ENCODE data around the gene TMEM101.
"Not testable (repeated sequence)": the region's sequence is repeated elsewhere in the genome, so short reads cannot be mapped to it uniquely, and the experiment has no call there.

The TMEM101 gene

DNA sequence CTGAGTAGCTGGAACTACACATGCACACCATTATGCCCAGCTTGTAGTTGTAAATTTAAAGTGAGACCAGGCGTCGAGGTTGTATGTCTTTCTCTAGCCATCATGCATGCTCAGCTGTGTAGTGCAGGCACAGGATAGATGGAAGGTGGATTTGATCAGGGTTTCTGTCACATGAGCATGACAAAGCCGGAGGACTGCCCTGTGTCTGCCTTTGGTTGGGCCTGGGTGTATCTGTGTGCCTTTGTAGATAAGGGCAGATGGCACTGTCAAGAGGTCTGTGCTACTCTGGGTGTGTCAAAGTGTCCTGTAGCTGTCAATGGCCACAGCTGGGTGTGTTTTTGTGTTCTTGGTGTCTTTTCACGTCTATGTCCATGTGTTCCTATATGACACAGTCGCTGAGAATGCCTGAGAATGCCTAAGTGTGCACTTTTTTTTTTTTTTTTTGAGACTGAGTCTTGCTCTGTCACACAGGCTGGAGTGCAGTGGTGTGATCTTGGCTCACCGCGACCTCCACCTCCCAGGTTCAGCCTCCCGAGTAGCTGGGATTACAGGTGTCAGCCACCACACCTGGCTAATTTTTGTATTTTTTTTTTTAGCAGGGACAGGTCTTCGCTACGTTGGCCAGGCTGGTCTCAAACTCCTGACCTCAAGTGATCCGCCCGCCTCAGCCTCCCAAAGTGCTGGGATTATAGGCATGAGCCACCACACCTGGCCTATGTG, 14.5 kb downstream of the TMEM101 start:
- DNase-seq, result peak; percentile 97

DNA sequence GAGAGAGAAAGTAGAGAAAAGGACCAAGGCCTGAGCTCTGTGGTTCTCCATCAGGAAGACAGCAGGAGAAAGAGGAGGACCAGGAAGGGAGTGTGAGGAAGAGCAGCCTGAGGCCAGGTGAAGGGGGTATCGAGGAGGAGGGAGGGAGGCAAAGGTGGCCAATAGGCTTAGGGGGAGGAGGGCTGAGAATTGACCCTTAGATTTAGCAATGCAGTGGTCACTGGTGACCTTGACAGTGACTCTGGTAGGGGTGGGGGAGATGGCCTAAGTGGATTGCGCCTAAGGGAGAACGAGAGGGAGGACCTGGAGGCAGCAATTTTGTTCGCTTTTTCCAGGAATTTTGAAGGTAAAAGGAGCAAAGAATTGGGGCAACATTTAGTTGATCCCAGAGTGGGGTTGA, 15.7 kb downstream of the TMEM101 start:
- DNase-seq, result no peak

DNA sequence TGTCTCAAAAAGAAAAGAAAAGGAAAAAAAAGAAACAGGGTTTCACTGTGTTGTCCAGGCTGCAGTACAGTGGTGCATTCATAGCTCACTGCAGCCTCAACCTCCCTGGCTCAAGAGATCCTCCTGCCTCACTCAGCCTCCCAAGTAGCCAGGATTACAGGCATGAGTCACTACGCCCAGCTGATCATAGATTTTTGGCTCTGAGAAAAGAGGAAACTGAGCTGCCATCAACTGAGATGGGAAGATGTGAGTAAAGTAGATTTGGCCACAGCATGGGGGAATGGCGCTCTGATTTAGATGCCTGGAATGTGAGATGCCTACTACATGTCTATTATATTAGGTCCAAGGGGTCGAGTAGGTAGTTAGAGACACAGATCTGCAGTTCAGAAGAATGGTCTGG, 16.2 kb downstream of the TMEM101 start:
- DNase-seq, result no peak

DNA sequence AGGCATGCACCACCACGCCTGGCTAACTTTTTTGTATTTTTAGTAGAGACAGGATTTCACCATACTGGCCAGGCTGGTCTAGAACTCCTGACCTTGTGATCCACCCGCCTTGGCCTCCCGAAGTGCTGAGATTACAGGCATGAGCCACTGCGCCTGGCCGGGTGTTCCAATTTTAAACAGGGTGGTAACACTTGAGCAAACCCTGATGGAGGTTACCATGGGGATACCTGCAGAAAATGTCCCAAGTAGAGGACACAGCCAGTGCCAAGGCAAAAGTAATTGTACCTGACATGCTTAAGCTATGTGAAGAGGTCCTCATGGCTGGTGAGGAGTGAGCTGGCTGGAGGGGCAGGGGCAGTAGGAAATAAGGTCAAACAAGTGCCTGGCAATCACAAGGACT, 17.6 kb downstream of the TMEM101 start:
- DNase-seq, result not testable (repeated sequence)

DNA sequence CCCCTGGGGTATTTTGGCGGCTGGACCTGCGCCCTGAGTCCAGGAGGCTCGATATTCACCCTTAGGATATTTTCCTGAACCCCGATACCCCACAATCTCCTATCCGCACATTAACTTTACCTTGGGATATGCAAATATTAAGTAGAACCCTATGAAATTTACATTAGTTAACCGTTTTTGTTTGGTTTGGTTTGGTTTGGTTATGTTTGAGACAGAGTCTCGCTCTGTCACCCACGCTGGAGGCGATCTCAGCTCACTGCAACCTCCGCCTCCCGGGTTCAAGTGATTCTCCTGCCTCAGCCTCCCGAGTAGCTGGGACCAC, 19.7 kb downstream of the TMEM101 start:
- DNase-seq, result no peak

DNA sequence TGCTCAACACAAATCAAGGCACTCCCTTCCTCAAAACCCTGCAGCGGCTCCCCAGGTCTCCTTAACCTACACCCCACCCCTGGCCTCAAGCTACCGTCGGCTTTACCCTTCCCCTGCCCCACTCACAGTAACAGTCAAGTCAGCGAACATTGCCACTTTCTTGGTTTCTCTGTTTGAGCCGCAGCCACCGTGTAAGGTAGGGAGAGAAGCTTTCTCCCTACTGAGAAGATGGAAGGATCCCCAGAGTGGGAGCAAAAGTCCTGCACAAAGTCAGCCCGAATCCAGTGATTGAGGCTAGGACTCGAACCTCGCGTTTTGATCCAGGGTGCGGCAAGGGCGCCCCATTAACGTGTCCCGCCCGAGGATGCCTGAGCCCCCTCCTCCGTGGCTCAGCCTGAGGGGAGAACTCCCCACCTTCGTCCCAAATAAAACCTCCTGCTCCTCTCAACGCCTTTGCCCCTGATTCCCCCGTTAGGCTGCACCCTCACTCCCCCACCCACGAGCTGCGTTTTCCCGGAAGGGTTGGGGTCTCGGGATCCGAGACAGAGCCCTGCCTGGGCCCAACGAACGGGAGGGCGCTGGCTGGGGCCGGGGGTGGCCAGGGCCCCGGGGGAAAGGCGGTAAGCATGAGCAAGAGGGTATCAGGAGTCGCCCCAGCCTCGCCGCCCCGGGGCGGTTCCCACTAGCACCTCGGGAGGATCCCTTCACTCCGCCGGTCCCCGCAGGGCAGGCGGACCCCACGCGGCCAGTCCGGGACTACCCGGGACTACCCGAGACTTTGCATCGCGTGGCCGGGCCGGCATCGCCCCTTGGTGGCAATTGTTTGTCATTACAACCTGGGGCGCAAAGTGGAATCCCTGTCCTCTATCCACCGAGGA, 20.3 kb downstream of the TMEM101 start:
- peak; percentile 78 for DNase-seq

DNA sequence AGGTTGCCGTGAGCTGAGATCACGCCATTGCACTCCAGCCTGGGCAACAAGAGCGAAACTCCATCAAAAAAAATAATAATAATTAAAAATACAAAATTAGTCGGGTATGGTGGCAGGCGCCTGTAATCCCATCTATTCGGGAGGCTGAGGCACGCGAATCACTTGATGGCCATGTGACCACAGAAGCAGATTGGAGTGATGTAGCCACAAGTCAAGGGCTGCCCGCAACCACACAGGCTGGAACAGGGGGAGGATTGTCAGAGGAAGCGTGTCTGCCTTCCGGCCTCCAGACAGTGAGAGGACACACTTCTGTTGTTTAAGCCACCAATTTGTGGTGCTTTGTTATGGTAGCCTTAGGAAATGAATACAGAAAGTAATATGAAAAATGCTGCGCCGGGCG, 22.1 kb downstream of the TMEM101 start:
- DNase-seq, result no peak

DNA sequence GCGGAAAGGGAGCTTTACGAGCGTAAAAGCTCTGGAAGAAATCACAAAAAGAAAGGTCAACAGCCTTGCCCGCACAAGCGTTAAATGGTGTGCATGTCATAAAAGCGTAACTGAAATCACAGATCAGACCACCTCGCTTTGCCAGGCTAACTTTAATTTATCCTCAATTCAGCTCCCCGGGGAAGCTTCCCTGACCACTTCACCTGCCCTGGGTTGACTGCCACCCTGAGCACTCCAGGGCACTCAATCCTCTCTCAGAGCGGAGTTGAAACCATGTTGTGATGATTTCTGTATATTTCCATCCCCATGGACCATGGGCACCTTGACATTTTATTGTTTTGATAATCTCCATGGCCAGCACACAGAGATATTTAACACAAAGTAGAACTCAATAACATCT, 26.5 kb downstream of the TMEM101 start:
- no peak for DNase-seq

DNA sequence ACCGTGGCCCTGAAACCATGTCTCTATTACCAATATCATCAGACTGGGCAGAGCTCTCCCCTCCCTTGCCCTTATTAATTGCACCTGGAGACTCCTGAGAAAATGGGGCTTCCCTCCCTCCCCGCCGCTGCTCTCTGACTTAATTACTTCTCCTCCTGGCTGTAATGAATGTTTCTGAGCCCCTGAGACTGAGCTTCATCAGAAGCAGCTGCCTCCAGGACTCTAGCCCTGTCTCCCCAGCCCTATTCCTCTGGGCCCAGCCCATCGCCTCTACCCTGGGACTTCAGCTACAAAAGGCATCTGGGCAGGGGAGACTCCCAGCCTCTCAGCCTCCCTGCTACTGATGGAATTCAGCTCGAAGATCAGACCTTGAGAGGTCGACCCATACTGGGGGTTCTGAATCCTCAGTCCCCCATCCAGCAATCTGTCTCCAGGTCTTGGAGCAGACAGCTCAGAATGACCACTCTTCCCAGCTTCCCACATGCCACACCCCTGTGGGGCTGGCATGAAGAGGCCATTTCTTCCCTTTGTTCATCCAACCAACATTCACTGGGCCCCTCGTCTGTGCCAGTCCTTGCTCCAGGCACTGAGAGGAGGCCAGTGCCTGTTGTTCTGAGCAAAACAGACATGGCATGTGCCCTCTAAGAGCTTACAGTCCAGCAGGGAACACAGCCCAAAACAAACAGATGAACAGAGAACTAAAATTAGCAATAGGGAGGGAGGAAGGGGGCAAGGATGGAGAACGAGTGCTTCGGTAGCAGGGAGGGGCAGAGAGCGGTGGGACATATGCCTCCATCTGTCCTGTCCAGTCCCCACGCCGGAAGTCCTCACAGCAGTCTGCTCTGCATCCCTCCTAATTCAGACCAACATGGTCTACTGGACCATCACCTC, 27.4 kb downstream of the TMEM101 start:
- DNase-seq, result no peak

DNA sequence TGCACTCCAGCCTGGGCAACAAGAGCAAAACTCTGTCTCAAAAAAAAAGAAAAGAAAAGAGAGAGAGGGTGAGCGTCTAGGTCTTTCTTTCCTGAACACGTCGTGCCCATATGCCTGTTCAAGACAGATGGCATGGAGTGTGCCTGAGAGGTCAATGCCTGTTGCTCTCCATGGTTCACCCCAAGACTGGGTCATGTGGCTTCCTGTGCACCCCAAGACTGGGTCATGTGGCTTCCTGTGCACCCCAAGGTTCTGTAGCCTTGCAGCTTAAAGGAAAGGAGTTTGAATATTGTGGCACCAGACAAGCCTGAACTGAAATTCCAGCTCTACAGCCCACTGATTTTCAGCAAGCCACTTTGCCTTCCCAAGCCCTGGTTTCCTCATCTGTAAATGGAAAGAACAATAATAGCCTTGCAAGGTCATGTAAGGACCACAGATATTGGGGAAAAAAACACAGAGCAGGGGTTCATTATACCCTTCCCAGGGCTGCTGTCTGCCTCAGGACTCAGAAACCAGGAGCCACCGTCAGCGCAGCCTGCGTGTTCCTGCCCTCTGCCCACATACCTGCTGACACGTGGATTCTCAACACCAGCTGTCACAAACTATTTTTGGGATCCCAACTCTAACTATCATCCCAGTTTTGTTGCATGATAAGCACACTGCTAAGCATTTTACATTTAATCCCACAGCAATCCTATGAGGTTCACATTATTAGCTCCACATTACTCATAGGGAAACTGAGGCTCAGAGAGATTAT, 28.4 kb downstream of the TMEM101 start:
- DNase-seq, result no peak

DNA sequence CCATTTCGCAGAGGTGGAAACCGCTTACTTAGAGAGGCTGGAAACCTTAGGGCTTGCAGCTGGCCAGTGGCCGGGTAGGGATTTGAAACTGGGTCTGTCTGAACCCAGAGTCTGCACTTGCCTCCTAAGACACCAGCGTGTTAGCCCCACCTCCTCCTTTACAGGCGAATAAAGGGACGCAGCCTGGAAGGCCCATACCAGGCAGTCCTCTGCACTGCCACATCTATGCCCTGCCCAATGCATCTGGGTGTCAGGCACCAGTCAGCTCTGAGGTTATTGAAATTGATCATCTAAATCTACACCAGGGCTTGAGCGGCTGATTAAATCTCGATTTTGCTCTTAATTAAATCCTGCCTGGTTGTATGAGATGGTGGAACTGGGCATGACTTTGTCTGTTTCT, 30.2 kb downstream of the TMEM101 start:
- no peak for DNase-seq

DNA sequence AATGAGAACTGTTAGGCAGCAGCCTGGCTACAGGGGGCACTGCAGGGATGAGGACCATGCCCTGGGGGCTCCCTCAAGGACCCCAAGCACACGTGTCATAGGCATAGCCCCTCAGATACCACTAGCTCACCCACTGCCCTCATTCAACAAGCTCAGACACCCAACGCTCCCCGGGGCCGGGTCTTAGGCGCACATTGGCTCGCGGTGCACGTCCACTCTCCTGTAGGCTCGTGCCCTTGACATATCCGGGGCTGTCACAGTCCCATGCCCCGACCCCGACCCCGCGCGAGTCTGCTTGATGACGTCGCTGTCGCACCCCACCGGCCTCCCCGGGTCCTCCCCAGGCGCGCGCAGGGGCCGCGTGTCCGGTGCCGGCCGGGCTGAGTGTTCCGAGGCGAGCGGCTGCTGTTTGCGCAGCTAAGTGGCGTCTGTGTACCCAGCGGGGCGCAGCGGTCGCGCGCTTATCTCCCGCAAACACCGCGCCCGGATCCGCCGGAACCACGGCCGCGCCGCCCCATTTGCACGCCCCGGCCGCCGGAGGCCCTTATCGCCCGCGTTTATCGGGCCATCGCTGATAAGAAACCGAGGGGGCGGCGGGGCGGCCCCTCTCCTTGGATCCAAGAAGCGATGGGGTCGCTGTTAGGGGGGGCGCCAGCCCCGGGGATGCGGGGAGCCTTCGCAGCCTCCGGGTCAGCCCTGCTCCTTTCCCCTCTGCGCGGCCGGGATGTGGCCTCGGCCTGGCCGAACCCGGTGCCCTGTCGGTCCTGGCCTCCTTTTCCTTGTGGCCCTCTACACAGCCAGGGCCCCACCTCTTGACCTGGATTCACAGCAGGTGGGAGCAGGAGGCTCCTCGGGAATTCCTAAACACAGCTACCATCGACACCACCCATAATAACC, 31.0 kb downstream of the TMEM101 start:
- DNase-seq, result no peak

DNA sequence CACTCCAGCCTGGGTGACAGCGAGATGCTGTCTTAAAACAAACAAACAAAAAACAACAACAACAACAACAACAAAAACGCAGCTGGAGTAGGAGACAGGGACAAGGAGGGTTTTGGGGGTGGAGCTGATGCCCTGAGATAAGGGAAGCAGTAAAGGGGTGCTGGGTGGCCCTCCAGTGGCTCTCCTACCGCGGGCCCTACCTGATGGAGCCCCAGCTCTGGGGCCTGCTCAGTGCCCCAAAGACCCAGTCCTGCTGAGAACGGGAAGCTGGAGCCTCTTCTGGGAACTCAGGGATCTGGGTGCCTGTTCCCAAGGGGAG, 31.6 kb downstream of the TMEM101 start:
- DNase-seq, result no peak

DNA sequence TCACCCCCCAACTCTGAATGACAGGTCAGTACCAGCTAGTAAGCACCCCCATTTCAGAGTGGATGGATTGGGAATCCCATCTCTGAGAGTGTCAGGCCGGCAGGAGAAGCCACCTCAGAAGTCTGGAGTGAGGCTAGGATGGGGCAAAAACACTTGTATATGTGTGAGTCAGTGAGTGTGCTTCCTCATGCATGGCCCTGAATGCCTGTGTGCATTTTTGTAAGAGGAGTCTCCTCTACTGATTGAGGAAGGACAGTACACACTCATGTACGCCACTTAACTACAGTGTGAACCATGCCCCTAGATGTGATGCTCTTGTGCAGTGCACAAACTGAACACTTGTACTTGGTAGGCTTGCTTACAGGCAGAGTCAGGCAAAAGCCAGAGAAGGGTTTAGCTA, 32.6 kb downstream of the TMEM101 start:
- DNase-seq, result no peak

DNA sequence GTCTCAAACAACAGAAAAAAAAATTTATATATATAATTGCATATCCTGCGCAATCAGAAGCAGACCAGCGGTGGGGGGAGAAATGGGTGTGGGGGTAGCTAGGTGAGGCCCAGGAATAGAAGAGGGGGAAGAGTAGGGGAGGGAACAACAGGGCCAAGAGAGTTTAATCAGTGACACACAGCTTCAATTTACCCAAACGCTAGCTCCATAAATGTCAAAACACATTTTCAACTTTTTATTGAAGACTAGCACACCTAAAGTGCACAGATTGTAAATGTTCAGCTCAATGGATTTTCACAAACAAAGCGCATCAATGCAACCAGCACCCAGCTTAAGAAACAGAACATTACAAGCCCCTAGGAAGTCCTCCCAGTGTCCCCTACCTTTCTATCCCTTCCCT, 35.1 kb downstream of the TMEM101 start:
- no peak for DNase-seq

DNA sequence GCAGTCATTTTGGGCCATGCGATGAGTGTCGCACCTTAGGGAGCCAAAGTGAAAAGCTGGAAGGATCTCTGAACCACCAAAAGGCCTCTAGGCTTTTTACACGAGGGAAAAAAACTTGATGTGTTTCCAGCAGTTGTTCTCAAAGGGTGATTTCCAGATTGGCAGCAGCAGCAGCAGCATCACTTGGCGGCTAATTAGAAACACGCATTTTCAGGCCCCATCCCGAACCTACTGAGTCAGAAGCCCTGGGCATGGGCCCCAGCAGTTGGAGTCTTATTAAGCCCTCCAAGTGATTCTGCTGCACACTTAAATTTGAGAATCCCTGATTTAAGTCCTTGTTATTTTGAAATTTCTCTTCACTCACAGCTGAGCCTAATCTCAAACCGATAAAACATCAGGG, 35.8 kb downstream of the TMEM101 start:
- DNase-seq, result no peak

DNA sequence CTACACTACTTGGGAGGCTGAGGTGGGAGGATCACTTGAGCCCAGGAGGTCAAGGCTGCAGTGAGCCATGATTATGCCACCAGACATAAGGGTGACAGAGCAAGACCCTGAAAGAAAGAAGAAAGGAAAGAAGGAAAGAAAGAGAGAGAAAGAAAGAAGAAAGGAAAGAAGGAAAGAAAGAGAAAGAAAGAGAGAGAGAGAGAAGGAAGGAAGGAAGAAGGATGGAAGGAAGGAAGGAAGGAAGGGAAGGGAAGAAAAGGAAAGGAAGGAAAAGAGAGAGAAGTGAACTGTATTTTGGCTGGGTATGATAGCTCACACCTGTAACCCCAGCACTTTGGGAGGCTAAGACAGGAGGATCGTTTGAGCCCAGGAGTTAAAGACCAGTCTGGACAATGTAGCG, 36.7 kb downstream of the TMEM101 start:
- DNase-seq, result no peak

DNA sequence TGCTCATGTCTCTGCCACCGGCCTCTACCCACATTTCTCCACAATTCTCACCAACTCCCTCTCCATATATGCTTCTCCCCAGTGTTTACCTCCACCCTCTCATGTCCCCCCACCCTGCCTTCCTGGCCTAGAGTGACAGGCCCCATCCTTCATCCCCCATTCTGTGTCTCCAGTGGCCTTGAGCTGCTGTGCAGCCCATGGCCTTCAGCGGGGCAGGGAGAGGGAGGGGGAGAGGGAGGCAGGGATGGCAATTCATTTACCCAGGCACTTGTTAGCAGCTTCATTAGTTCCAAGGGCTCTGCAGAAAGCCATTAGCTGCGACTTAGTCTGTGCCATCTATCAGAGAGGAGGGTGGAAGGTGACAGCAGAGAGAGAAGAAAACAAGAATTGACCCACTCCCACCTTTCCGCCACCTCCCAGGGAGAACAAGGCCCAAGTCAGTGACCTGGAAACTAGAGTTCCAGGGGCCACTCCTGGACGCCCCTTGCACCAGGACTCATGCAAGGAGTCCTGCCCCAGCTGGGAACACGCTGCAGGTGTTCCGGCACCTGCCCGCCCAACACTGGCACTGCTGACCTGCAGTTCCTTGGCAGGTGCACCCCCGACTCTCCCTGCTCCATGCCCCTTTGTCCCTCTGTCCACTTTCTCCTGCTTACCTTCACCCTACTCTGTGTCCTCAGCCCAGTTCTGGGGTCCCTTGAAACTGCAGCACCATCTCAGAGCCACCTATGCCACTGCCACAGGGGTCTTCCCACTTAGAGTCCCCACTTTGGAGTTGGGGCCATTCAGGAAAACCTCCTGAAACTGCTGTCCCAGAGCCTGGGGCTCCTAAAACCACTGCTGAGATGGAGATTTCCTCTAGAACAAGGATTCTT, 37.6 kb downstream of the TMEM101 start:
- no peak for DNase-seq

DNA sequence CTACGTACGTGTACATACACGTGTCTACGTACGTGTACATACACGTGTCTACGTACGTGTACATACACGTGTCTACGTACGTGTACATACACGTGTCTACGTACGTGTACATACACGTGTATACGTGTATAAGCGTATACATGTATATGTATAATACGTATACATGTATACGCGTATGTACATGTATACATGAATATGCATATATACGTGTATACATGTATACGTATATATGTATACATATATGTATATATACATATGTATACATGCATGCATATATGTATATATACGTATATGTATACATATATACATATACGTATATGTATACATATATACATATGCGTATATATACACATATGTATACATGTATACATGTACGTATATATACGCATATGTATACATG, 38.9 kb downstream of the TMEM101 start:
- DNase-seq, result no peak

DNA sequence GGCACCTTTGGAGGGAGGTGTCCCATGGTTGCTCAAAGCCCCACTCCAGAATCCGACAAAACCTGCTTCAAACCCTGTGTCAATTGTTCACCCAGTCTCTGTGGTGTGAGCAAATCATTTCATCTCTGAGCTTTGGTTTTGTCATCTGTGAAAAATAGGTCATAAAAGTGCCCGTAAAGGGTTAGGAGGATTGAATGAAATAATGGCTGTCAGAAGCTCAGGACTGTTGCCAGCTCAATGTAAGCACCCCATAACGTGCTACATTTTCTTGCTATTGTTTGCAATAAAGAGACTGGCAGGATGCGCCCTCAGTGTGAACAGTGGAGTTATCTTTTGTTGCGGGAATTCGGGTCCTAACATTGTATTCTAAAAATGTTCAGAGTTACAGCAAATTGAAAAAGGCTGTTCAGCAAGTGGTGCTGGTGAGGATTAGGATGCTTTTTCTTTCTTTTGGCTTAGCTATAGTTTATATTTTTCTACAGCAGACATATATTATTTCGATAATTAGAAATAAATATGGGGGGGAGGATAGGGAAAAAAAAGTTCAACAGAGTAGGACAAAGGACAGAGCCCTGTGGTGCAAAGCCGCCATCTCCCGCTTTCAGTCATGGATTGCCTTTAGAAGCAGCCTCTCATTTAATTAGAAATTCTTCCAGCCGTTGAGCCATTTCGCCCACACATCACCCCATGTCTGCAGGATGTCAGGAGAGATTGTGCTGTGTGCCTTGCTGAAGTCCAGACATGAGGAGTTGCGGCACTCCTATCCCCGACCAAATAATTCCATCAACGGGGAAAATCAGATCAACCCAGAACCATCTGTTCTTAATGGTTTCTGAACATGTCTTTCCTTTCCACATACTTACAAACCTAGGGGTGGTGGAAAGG, 40.1 kb downstream of the TMEM101 start:
- DNase-seq, result no peak

Measured in hematopoietic multipotent progenitor cell treated with erythropoietin and hydrocortisone succinate and interleukin-3 and kit ligand, for 6 days (in vitro differentiated cells).